ENCODE data around the gene ANTXR2.
A peak's percentile ranks its signal among the peaks of the same experiment; 100 is the strongest.
"Not testable (repeated sequence)": the region's sequence is repeated elsewhere in the genome, so short reads cannot be mapped to it uniquely, and the experiment has no call there.

Gene ANTXR2

DNA sequence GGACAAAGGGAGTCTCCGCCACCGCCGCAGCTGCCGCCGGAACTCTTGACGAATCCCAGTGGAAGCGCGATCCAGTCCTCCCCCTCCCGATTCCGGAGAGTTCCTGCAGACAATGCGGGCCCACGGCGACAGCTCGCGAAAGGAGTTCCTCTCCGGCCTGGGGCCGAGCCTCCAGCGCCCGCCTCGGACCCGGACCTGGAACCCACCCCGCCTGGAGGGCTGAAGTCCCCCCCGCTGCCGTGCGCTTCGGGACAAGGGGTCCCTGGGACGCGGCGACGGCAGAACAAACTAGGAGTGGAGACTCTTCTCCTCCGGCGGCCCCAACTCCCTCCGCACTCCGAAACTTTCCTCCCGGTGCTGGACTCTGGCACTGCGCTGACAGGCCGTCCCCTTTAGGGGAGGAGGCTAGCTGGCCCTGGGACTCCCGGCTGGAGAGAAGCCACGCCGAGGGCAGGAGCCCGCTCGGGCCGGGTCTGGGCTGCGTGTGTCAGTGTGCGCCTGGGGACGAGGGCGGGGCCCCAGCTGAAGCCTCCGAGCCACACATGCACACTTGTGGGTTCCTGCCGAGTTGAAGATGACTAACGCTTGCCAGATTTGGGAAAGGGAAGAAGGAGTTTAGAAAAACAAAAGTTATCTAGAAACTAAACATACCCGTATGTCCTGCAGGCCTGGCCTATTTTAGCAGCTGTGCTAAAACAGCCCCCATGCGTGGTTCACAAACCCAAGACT is at the start of gene ANTXR2:
TSS of gene ANTXR2 (minus strand) at position 486 of the 729 bp plus-strand sequence. CDS start 669 bp downstream, outside the sequence.
- Histone ChIP-seq H3K36me3 (ENCODE audit: control insufficient read depth in 2 of 2, insufficient read depth in 2 of 2, low read length in 2 of 2) (peaks cover 0 to 9% of the 10 kb centered on the region in 2 donors), H3K27me3 (ENCODE audit: control insufficient read depth in 1 of 2, insufficient read depth in 2 of 2, low read length in 2 of 2) (no peaks in the 10 kb centered on the region), H3K4me1 (ENCODE audit: control insufficient read depth, insufficient read depth, low read length) (no peaks in the 10 kb centered on the region), H3K27ac (ENCODE audit: low read length) (peak within 1 kb of the TSS; percentile 89), H3K9me3 (ENCODE audit: control insufficient read depth in 2 of 2, low read length in 2 of 2) (no peaks in the 10 kb centered on the region), H3K9ac (ENCODE audit: low read length in 2 of 2) (peak within 1 kb of the TSS; percentile 78 to 86), H3K4me3 (ENCODE audit: low read length in 2 of 2) (peak within 1 kb of the TSS; percentile 90)

DNA sequence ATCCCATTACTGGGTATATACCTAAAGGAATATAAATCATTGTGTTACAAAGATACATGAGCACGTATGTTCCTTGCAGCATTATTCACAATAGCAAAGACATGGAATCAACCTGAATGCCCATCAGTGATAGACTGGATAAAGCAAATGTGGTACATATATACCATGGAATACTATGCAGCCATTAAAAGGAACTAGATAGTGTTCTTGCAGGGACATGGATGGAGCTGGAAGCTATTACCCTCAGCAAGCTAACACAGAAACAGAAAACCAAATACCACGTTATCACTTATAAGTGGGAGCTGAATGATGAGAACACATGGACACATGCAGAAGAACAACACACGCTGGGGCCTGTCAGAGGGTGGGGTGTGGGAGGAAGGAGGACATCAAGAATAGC is 48.8 kb upstream of the ANTXR2 start:
- H3K27ac ChIP-seq (ENCODE audit: low read length); H3K9ac ChIP-seq (ENCODE audit: low read length in 2 of 2); H3K27me3 ChIP-seq (ENCODE audit: control insufficient read depth in 1 of 2, insufficient read depth in 2 of 2, low read length in 2 of 2); H3K36me3 ChIP-seq (ENCODE audit: control insufficient read depth in 2 of 2, insufficient read depth in 2 of 2, low read length in 2 of 2); H3K4me1 ChIP-seq (ENCODE audit: control insufficient read depth, insufficient read depth, low read length); H3K9me3 ChIP-seq (ENCODE audit: control insufficient read depth in 2 of 2, low read length in 2 of 2); H3K4me3 ChIP-seq (ENCODE audit: low read length in 2 of 2): not testable (repeated sequence)

DNA sequence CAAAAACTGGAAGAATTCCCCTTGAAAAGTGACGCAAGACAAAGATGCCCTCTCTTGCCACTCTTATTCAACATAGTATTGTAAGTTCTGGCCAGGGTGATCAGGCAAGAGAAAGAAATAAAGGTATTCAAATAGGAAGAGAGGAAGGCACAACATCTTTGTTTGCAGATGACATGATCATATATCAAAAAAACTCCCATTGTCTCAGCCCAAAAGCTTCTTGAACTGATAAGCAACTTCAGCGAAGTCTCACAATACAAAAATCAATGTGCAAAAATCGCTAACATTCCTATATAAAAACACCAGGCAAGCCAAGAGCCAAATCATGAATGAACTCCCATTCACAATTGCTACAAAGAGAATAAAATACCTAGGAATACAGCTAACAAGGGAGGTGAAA is 46.6 kb upstream of the ANTXR2 start:
- not testable (repeated sequence) for H3K4me1 ChIP-seq (ENCODE audit: control insufficient read depth, insufficient read depth, low read length); H3K27me3 ChIP-seq (ENCODE audit: control insufficient read depth in 1 of 2, insufficient read depth in 2 of 2, low read length in 2 of 2); H3K9me3 ChIP-seq (ENCODE audit: control insufficient read depth in 2 of 2, low read length in 2 of 2); H3K27ac ChIP-seq (ENCODE audit: low read length); H3K9ac ChIP-seq (ENCODE audit: low read length in 2 of 2); H3K4me3 ChIP-seq (ENCODE audit: low read length in 2 of 2); H3K36me3 ChIP-seq (ENCODE audit: control insufficient read depth in 2 of 2, insufficient read depth in 2 of 2, low read length in 2 of 2)

DNA sequence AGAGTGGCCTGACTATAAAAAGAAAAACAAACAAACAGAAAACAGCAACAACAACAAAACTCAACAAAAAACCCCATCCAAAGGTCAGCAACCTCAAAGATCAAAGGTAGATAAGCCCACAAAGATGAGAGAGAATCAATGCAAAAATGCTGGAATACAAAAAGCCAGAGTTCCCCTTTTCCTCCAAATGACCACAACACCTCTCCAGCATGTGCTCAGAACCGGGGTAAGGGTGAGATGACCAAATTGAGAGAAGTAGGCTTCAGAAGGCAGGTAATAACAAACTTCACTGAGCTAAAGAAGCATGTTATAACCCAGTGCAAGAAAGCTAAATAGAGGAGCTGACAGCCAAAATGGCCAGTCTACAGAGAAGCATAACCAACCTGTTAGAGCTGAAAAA is 43.5 kb upstream of the ANTXR2 start:
- Histone ChIP-seq H3K27ac (ENCODE audit: low read length) (no peak overlapping the region), H3K9me3 (ENCODE audit: control insufficient read depth in 2 of 2, low read length in 2 of 2) (peaks cover 0 to 4% of the 10 kb centered on the region in 2 donors), H3K9ac (ENCODE audit: low read length in 2 of 2) (no peak overlapping the region), H3K4me1 (ENCODE audit: control insufficient read depth, insufficient read depth, low read length) (no peaks in the 10 kb centered on the region), H3K4me3 (ENCODE audit: low read length in 2 of 2) (no peak overlapping the region), H3K27me3 (ENCODE audit: control insufficient read depth in 1 of 2, insufficient read depth in 2 of 2, low read length in 2 of 2) (no peaks in the 10 kb centered on the region), H3K36me3 (ENCODE audit: control insufficient read depth in 2 of 2, insufficient read depth in 2 of 2, low read length in 2 of 2) (no peaks in the 10 kb centered on the region)

DNA sequence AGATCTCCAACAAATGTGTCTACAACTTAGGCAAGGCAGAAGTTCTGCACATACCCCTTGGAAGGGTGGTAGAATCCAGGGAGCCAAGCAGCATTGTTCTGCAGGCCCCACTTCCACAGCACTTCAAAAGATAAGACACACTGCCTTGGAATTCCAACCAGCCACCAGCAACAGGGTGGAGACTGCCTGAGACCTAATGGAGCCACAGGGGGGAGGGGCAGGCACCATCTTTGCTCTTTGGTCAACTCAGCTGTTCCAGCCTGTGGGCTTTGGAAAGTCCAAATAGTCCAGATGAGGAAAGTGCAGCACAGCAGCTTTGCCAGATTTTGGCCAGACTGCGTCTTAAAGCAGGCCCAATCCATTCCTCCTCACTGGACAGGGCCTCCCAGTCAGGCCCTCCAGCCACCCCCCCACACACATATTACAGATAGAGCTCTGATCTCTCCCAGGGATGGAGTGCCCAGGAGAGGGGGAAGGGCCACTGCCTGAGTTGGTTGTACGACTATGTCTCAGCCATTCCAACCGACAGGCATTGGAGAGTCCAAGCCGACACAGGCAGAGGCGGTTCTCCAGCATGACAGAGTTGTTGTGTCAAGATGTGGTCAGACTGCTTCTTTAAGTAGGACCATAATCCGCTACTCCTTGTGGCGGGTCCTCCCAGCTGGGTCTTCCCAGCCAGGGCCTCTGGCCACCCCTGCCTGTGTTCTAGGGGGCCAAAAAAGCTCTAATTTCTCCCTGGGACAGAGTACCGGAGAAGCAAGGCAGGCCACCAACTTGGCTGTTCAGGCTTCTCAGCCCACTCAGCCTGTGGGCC is 42.5 kb upstream of the ANTXR2 start:
- peaks cover 0 to 4% of the 10 kb centered on the region in 2 donors for H3K9me3 ChIP-seq (ENCODE audit: control insufficient read depth in 2 of 2, low read length in 2 of 2)
- H3K27me3 ChIP-seq (ENCODE audit: control insufficient read depth in 1 of 2, insufficient read depth in 2 of 2, low read length in 2 of 2): no peaks in the 10 kb centered on the region

DNA sequence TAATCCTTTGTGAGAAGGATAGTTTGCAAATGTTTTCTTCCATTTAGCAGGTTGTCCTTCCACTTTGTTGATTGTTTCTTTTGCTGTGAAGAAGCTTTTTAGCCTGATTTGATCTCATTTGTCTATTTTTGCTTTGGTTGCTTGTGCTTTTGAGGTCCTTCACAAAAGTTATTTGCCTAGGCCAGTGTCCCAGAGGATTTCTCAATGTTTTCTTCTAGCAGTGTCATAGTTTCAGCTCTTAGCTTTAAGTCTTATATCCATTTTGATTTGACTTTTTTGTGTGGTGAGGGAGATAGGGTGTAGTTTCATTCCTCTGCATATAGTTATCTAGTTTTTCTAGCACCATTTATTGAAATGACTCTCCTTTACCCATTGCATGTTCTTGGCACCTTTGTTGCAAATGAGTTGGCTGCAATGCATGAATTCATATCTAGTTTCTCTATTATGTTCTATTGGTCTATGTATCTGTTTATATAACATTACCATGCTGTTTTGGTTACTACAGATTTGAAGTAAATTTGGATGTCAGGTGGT is 41.8 kb upstream of the ANTXR2 start:
- Histone ChIP-seq H3K4me3 (ENCODE audit: low read length in 2 of 2) (no peak overlapping the region), H3K9ac (ENCODE audit: low read length in 2 of 2) (no peak overlapping the region), H3K4me1 (ENCODE audit: control insufficient read depth, insufficient read depth, low read length) (no peaks in the 10 kb centered on the region), H3K27ac (ENCODE audit: low read length) (no peak overlapping the region), H3K9me3 (ENCODE audit: control insufficient read depth in 2 of 2, low read length in 2 of 2) (peaks cover 0 to 4% of the 10 kb centered on the region in 2 donors), H3K27me3 (ENCODE audit: control insufficient read depth in 1 of 2, insufficient read depth in 2 of 2, low read length in 2 of 2) (no peaks in the 10 kb centered on the region), H3K36me3 (ENCODE audit: control insufficient read depth in 2 of 2, insufficient read depth in 2 of 2, low read length in 2 of 2) (no peaks in the 10 kb centered on the region)

More for the DNA sequence above, 42.5 kb upstream of the ANTXR2 start:
- no peaks in the 10 kb centered on the region for H3K36me3 ChIP-seq (ENCODE audit: control insufficient read depth in 2 of 2, insufficient read depth in 2 of 2, low read length in 2 of 2)
- no peak overlapping the region for H3K9ac ChIP-seq (ENCODE audit: low read length in 2 of 2)
- no peak overlapping the region for H3K27ac ChIP-seq (ENCODE audit: low read length)
- H3K4me3 ChIP-seq (ENCODE audit: low read length in 2 of 2): no peak overlapping the region
- H3K4me1 ChIP-seq (ENCODE audit: control insufficient read depth, insufficient read depth, low read length): no peaks in the 10 kb centered on the region

DNA sequence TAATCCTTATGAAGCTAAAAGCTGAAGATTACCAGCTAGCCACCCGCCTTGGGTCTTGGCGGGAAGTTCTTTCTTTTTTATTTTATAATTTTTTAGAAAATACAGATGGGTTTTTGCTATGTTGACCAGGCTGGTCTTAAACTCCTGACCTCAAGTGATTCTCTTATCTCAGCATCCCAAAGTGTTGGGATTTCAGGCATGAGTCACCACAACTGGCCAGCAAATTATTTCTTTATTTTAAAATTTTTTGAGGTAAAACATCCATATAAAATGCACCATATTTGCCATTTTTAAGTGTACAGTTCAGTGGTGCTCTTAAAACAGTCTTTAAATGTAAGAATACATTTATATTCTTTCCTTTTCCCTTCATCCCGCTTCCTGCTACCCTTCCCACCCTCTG is 40.6 kb upstream of the ANTXR2 start:
- Histone ChIP-seq H3K9ac (ENCODE audit: low read length in 2 of 2) (no peak overlapping the region), H3K9me3 (ENCODE audit: control insufficient read depth in 2 of 2, low read length in 2 of 2) (peaks cover 0 to 4% of the 10 kb centered on the region in 2 donors), H3K4me1 (ENCODE audit: control insufficient read depth, insufficient read depth, low read length) (no peaks in the 10 kb centered on the region), H3K36me3 (ENCODE audit: control insufficient read depth in 2 of 2, insufficient read depth in 2 of 2, low read length in 2 of 2) (no peaks in the 10 kb centered on the region), H3K27ac (ENCODE audit: low read length) (no peak overlapping the region), H3K27me3 (ENCODE audit: control insufficient read depth in 1 of 2, insufficient read depth in 2 of 2, low read length in 2 of 2) (no peaks in the 10 kb centered on the region), H3K4me3 (ENCODE audit: low read length in 2 of 2) (no peak overlapping the region)

DNA sequence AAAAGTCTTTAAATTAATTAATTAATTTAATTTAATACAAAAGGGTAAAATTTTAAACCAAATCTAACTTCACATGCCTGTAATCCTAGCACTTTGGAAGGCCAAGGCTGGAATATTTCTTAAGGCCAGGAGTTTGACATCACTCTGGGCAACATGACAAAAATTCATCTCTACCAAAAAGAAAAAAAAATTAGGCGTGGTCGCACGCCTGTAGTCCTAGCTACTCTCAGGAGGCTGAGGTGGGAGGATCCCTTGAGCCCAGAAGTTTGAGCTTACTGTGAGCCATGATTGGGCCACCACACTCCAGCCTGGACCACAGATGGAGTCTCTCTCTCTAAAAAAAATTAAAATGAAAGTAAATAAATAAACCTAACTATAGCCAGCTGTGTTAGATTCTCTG is 39.2 kb upstream of the ANTXR2 start:
- Histone ChIP-seq H3K4me3 (ENCODE audit: low read length in 2 of 2) (no peak overlapping the region), H3K36me3 (ENCODE audit: control insufficient read depth in 2 of 2, insufficient read depth in 2 of 2, low read length in 2 of 2) (no peaks in the 10 kb centered on the region), H3K4me1 (ENCODE audit: control insufficient read depth, insufficient read depth, low read length) (no peaks in the 10 kb centered on the region), H3K9me3 (ENCODE audit: control insufficient read depth in 2 of 2, low read length in 2 of 2) (no peaks in the 10 kb centered on the region), H3K27me3 (ENCODE audit: control insufficient read depth in 1 of 2, insufficient read depth in 2 of 2, low read length in 2 of 2) (no peaks in the 10 kb centered on the region), H3K9ac (ENCODE audit: low read length in 2 of 2) (no peak overlapping the region), H3K27ac (ENCODE audit: low read length) (no peak overlapping the region)

DNA sequence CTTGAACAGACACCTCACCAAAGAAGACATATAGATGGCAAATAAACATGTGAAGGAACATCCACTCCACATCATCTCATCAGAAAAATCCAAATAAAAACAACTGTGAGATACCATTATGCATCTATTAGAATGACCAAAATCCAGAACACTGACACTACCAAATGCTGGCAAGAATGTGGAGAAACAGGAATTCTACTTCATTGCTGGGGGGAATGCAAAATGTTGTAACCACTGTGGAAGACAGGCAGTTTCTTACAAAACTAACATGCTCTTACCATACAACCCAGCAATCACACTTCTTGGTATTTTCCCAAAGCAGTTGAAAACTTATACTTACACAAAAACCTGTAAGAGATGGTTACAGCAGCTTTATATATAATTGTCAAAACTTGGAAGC is 38.2 kb upstream of the ANTXR2 start:
- Histone ChIP-seq H3K4me1 (ENCODE audit: control insufficient read depth, insufficient read depth, low read length) (no peaks in the 10 kb centered on the region), H3K9ac (ENCODE audit: low read length in 2 of 2) (no peak overlapping the region), H3K27me3 (ENCODE audit: control insufficient read depth in 1 of 2, insufficient read depth in 2 of 2, low read length in 2 of 2) (no peaks in the 10 kb centered on the region), H3K36me3 (ENCODE audit: control insufficient read depth in 2 of 2, insufficient read depth in 2 of 2, low read length in 2 of 2) (no peaks in the 10 kb centered on the region), H3K9me3 (ENCODE audit: control insufficient read depth in 2 of 2, low read length in 2 of 2) (peaks cover 0 to 3% of the 10 kb centered on the region in 2 donors), H3K4me3 (ENCODE audit: low read length in 2 of 2) (no peak overlapping the region), H3K27ac (ENCODE audit: low read length) (no peak overlapping the region)

DNA sequence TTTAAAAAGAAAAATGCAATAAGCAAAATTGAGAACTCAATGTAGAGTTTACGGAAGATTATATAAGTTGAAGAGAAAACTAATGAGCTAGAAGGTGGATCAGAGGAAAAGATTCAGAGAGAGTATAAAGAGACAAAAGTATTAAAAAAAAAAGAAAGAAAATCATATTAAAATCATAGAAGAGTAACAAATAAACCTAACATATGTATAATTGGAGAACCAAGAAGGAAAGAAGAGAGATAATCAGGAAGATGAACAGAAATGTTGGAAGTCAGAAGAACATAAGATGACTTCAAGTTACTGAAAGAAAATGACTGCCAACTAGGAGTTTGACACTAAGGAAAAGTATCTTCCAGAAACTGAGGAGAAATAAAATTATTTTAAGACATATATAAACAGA is 34.3 kb upstream of the ANTXR2 start:
- H3K4me1 ChIP-seq (ENCODE audit: control insufficient read depth, insufficient read depth, low read length): no peaks in the 10 kb centered on the region

More for the DNA sequence above, 34.3 kb upstream of the ANTXR2 start:
- H3K4me3 ChIP-seq (ENCODE audit: low read length in 2 of 2): no peak overlapping the region
- no peaks in the 10 kb centered on the region for H3K27me3 ChIP-seq (ENCODE audit: control insufficient read depth in 1 of 2, insufficient read depth in 2 of 2, low read length in 2 of 2)
- no peak overlapping the region for H3K27ac ChIP-seq (ENCODE audit: low read length)
- peaks cover 0 to 3% of the 10 kb centered on the region in 2 donors for H3K9me3 ChIP-seq (ENCODE audit: control insufficient read depth in 2 of 2, low read length in 2 of 2)
- no peak overlapping the region for H3K9ac ChIP-seq (ENCODE audit: low read length in 2 of 2)
- no peaks in the 10 kb centered on the region for H3K36me3 ChIP-seq (ENCODE audit: control insufficient read depth in 2 of 2, insufficient read depth in 2 of 2, low read length in 2 of 2)

All from stomach smooth muscle (tissue), 2 donors.